HFFc6 (cell line): ENCODE measurements around the gene MASP1. TPM values are rescaled to one million over a fixed set of nuclear protein-coding genes. Genes with fewer than 3 reads are reported as not detected.

Source experiments
- DNase-seq: peaks from one replicate; pipeline ENCODE4 v3.0.0-alpha.2; 2018
- H3K27ac Mint-ChIP-seq: 2 replicates; pipeline ENCODE4 v1.8.0; 2020; ENCODE audit warnings: mild to moderate bottlenecking, mixed read lengths
- H3K27me3 Mint-ChIP-seq: 2 replicates; pipeline ENCODE4 v1.8.0; 2021; ENCODE audit warnings: mild to moderate bottlenecking, moderate library complexity, mixed read lengths; ENCODE audit not compliant: insufficient read depth
- H3K36me3 Mint-ChIP-seq: 2 replicates; pipeline ENCODE4 v1.8.0; 2021; ENCODE audit warnings: low read depth, mixed read lengths
- H3K4me1 Mint-ChIP-seq: 2 replicates; pipeline ENCODE4 v1.8.0; 2020; ENCODE audit warnings: low read depth, mixed read lengths
- H3K4me3 Mint-ChIP-seq: 2 replicates; pipeline ENCODE4 v1.8.0; 2020; ENCODE audit warnings: mild to moderate bottlenecking, moderate library complexity, mixed read lengths
- H3K9me3 Mint-ChIP-seq: 2 replicates; pipeline ENCODE4 v1.8.0; 2020; ENCODE audit warnings: mild to moderate bottlenecking, mixed read lengths
- CTCF ChIP-seq: fragments of 200-600 bp; sonication (generic); IDR thresholded peaks from 2 replicates; pipeline ENCODE4 v1.5.0; 2021; ENCODE audit warnings: antibody characterized with exemption, mild to moderate bottlenecking
- total RNA-seq, 6 experiments: library from RNA; stranded (reverse); fragmentation: NEBNext Ultra II Directional; extraction: Animal tissue kit (Norgen Biotek cat#: 25700); gene quantifications; 2 replicates in 1 of 6; 3 replicates in 5 of 6; pipeline ENCODE4 v1.2.3, GENCODE V29; 2021

Gene MASP1
- total RNA-seq, 6 experiments from 2014 or later = 31.5 to 133 (median 101) TPM

- Mint-ChIP-seq H3K27ac (peak overlapping the region; percentile 37; the same call in 1 of the 2 replicates), H3K4me3 (peak overlapping the region; percentile 13; the same call in 1 of the 2 replicates), H3K36me3 (peaks cover 13% of the 10 kb centered on the region), H3K4me1 (peaks cover 57% of the 10 kb centered on the region), H3K9me3 (peaks cover 11% of the 10 kb centered on the region), H3K27me3 (no peaks in the 10 kb centered on the region; the same call in 1 of the 2 replicates)
- no peak for TF ChIP-seq CTCF
- peak; percentile 55 for DNase-seq
These were observed 80.8 kb downstream of the MASP1 start for GRCh38 chr3:187210545-187211327.

GRCh38 chr3:187210091-187210490 lies 81.4 kb downstream of the MASP1 start:
- H3K4me1 Mint-ChIP-seq = peaks cover 57% of the 10 kb centered on the region
- no peak for TF ChIP-seq CTCF

GRCh38 chr3:187209491-187209890 lies 82.0 kb downstream of the MASP1 start:
- H3K27me3 Mint-ChIP-seq = peaks cover 4% of the 10 kb centered on the region
- H3K9me3 Mint-ChIP-seq = peaks cover 11% of the 10 kb centered on the region
- peaks cover 57% of the 10 kb centered on the region for H3K4me1 Mint-ChIP-seq
- TF ChIP-seq CTCF = no peak
- H3K27ac Mint-ChIP-seq = no peak overlapping the region
- peaks cover 13% of the 10 kb centered on the region for H3K36me3 Mint-ChIP-seq
- H3K4me3 Mint-ChIP-seq = no peak overlapping the region
- no peak for DNase-seq

More at GRCh38 chr3:187210091-187210490, 81.4 kb downstream of the MASP1 start:
- H3K27ac Mint-ChIP-seq = no peak overlapping the region
- peaks cover 13% of the 10 kb centered on the region for H3K36me3 Mint-ChIP-seq
- no peak for DNase-seq
- peaks cover 11% of the 10 kb centered on the region for H3K9me3 Mint-ChIP-seq
- peaks cover 2% of the 10 kb centered on the region for H3K27me3 Mint-ChIP-seq
- H3K4me3 Mint-ChIP-seq = peak overlapping the region; percentile 13; the same call in 1 of the 2 replicates

GRCh38 chr3:187208159-187208558 lies 83.4 kb downstream of the MASP1 start:
- peaks cover 13% of the 10 kb centered on the region for H3K36me3 Mint-ChIP-seq
- peaks cover 4% of the 10 kb centered on the region for H3K27me3 Mint-ChIP-seq
- peaks cover 57% of the 10 kb centered on the region for H3K4me1 Mint-ChIP-seq
- no peak for TF ChIP-seq CTCF
- H3K9me3 Mint-ChIP-seq = peaks cover 11% of the 10 kb centered on the region
- peak; percentile 45 for DNase-seq
- peak overlapping the region; percentile 60 for H3K27ac Mint-ChIP-seq
- H3K4me3 Mint-ChIP-seq = 0 out of 2 replicates have a peak overlapping the region, but pooled peaks have one; percentile 9

- Mint-ChIP-seq H3K27me3 (peaks cover 4% of the 10 kb centered on the region), H3K27ac (peak overlapping the region; percentile 60), H3K36me3 (peaks cover 13% of the 10 kb centered on the region), H3K4me3 (0 out of 2 replicates have a peak overlapping the region, but pooled peaks have one; percentile 9), H3K9me3 (peaks cover 11% of the 10 kb centered on the region), H3K4me1 (peaks cover 53% of the 10 kb centered on the region)
- DNase-seq = no peak
- no peak for TF ChIP-seq CTCF
These were observed 83.9 kb downstream of the MASP1 start for GRCh38 chr3:187207624-187208023.
